Common myeloid progenitor, CD34-positive (primary cell): ENCODE measurements around the gene LPA.

Source experiments
- CTCF ChIA-PET: fragments of 350-600 bp; sonication (Branson Sonifier 250); formaldehyde crosslinking; loops from one replicate; lab custom pipeline; 2021; ENCODE audit warnings: antibody characterized with exemption; lab: Charles Lee
- POLR2A ChIA-PET: fragments of 350-600 bp; sonication (Branson Sonifier 250); formaldehyde crosslinking; loops from one replicate; lab custom pipeline; 2021; ENCODE audit warnings: antibody characterized with exemption; lab: Charles Lee
- DNase-seq, 3 donors: peaks; one replicate each; pipeline versions ENCODE4 v3.0.0 to v3.0.0-alpha.2; 2013
- H3K27ac ChIP-seq, 2 experiments: 1 replicate in 1 of 2; 2 replicates in 1 of 2; pipeline ENCODE4 v1.7.0; 2013; ENCODE audit warnings: inconsistent platforms in 2 of 2, low read length in 2 of 2, mild to moderate bottlenecking in 2 of 2, low read depth in 1 of 2, moderate library complexity in 1 of 2; ENCODE audit not compliant: severe bottlenecking in 2 of 2, insufficient read depth in 1 of 2, poor library complexity in 1 of 2
- H3K27me3 ChIP-seq, 5 experiments: replicated peaks in 2 of 5; 1 replicate in 3 of 5; 2 replicates in 2 of 5; pipeline versions ENCODE4 v1.6.1 to v1.7.0; 2013; ENCODE audit warnings: low read length in 4 of 5, mild to moderate bottlenecking in 2 of 5, moderate library complexity in 2 of 5, inconsistent platforms in 1 of 5; ENCODE audit not compliant: insufficient read depth in 5 of 5, control insufficient read depth in 4 of 5
- H3K36me3 ChIP-seq, 4 experiments: 1 replicate in 2 of 4; 2 replicates in 2 of 4; pipeline versions ENCODE4 v1.6.1 to v1.7.0; 2013; ENCODE audit warnings: low read length in 3 of 4, control low read depth in 1 of 4, mild to moderate bottlenecking in 1 of 4; ENCODE audit not compliant: control insufficient read depth in 4 of 4, insufficient read depth in 4 of 4
- H3K4me1 ChIP-seq, 4 experiments: 1 replicate in 3 of 4; 2 replicates in 1 of 4; pipeline versions ENCODE4 v1.6.1 to v1.7.1; 2013; ENCODE audit warnings: low read length in 3 of 4, mild to moderate bottlenecking in 3 of 4, control low read depth in 1 of 4, inconsistent platforms in 1 of 4, moderate library complexity in 1 of 4; ENCODE audit not compliant: control insufficient read depth in 4 of 4, insufficient read depth in 4 of 4; ENCODE audit errors: control extremely low read depth in 1 of 4
- H3K4me3 ChIP-seq, 7 experiments: 1 replicate in 4 of 7; 2 replicates in 3 of 7; pipeline versions ENCODE4 v1.5.1 to v1.7.0; 2013; ENCODE audit warnings: mild to moderate bottlenecking in 7 of 7, low read length in 6 of 7, moderate library complexity in 6 of 7, inconsistent platforms in 2 of 7, low read depth in 2 of 7, control low read depth in 1 of 7; ENCODE audit not compliant: insufficient read depth in 4 of 7, control insufficient read depth in 1 of 7; ENCODE audit errors: extremely low read depth in 1 of 7
- H3K9me3 ChIP-seq, 5 experiments: 1 replicate in 4 of 5; 2 replicates in 1 of 5; pipeline versions ENCODE4 v1.6.1 to v1.7.1; 2013; ENCODE audit warnings: low read length in 4 of 5, mild to moderate bottlenecking in 2 of 5, inconsistent platforms in 1 of 5, low read depth in 1 of 5, moderate library complexity in 1 of 5; ENCODE audit not compliant: control insufficient read depth in 4 of 5, insufficient read depth in 2 of 5; ENCODE audit errors: control extremely low read depth in 1 of 5
- WGBS: methylation state at CpG from one replicate; pipeline ENCODE4 v1.1.5; 2013; ENCODE audit not compliant: insufficient coverage; 5-methylcytosine and 5-hydroxymethylcytosine counted together

LPA gene

GRCh38 chr6:160505970-160506369 is 158.1 kb downstream of the LPA start:
- Histone ChIP-seq H3K4me1 (no peaks in the 10 kb centered on the region), H3K4me3 (no peak overlapping the region), H3K27ac (no peak overlapping the region), H3K9me3 (peaks cover 0 to 16% (median 5%) of the 10 kb centered on the region in 5 experiments), H3K27me3 (peaks cover 0 to 13% (median 0%) of the 10 kb centered on the region in 5 experiments), H3K36me3 (no peaks in the 10 kb centered on the region)
- POLR2A ChIA-PET: no interaction called here
- CTCF ChIA-PET: interaction anchor here (3.0 kb wide), 1 partner anchor 14 kb away, joined by 9 read pairs; no protein-coding TSS in a partner anchor
- DNase-seq: no peak
- 100% methylated on average over 1 of the region's 1 CpG for WGBS

GRCh38 chr6:160500639-160501038 is 163.4 kb downstream of the LPA start:
- Histone ChIP-seq H3K9me3 (peaks cover 0 to 16% (median 5%) of the 10 kb centered on the region in 5 experiments), H3K36me3 (peaks cover 0 to 4% (median 0%) of the 10 kb centered on the region in 4 experiments), H3K27me3 (peaks cover 0 to 10% (median 2%) of the 10 kb centered on the region in 5 experiments), H3K4me1 (no peaks in the 10 kb centered on the region), H3K27ac (no peak overlapping the region), H3K4me3 (no peak overlapping the region)
- CTCF ChIA-PET: interaction anchor here (1.2 kb wide), 1 partner anchor 18 kb away, joined by 3 read pairs; no protein-coding TSS in a partner anchor
- DNase-seq: no peak
- POLR2A ChIA-PET: no interaction called here
- 97% methylated on average over 3 of the region's 4 CpGs for WGBS

- CTCF ChIA-PET: no interaction called here
Observed at GRCh38 chr6:160494576-160494975, 169.5 kb downstream of the LPA start.

GRCh38 chr6:160489091-160489490 is 175.0 kb downstream of the LPA start:
- WGBS: 89% methylated on average over 1 of the region's 1 CpG
- CTCF ChIA-PET: no interaction called here
- Histone ChIP-seq H3K36me3 (no peaks in the 10 kb centered on the region), H3K27me3 (peaks cover 0 to 22% (median 0%) of the 10 kb centered on the region in 5 experiments), H3K9me3 (no peaks in the 10 kb centered on the region), H3K27ac (no peak overlapping the region), H3K4me1 (no peaks in the 10 kb centered on the region), H3K4me3 (no peak overlapping the region)
- no peak for DNase-seq
- POLR2A ChIA-PET: no interaction called here

More at GRCh38 chr6:160494576-160494975, 169.5 kb downstream of the LPA start:
- Histone ChIP-seq H3K9me3 (no peaks in the 10 kb centered on the region), H3K4me1 (no peaks in the 10 kb centered on the region), H3K27ac (no peak overlapping the region), H3K36me3 (peaks cover 0 to under 1% (median 0%) of the 10 kb centered on the region in 4 experiments), H3K27me3 (peaks cover 0 to 21% (median 2%) of the 10 kb centered on the region in 5 experiments), H3K4me3 (no peak overlapping the region)
- POLR2A ChIA-PET: no interaction called here
- DNase-seq: no peak
- 92% methylated on average over 2 of the region's 3 CpGs for WGBS

GRCh38 chr6:160487116-160487515 is 177.0 kb downstream of the LPA start:
- 94% methylated on average over 10 of the region's 11 CpGs for WGBS
- peaks cover 0 to 22% (median 0%) of the 10 kb centered on the region in 5 experiments for H3K27me3 ChIP-seq
- H3K36me3 ChIP-seq: peaks cover 0 to 8% (median 0%) of the 10 kb centered on the region in 4 experiments
- H3K9me3 ChIP-seq: peaks cover 0 to 2% (median 0%) of the 10 kb centered on the region in 5 experiments
- H3K4me3 ChIP-seq: no peak overlapping the region
- no peaks in the 10 kb centered on the region for H3K4me1 ChIP-seq
- POLR2A ChIA-PET: no interaction called here
- CTCF ChIA-PET: no interaction called here
- DNase-seq: no peak
- no peak overlapping the region for H3K27ac ChIP-seq
